ENCODE data around the gene FZD4. TPM values are rescaled to one million over a fixed set of nuclear protein-coding genes. Genes with fewer than 3 reads are reported as not detected.

The FZD4 gene
- total and polyA plus RNA-seq, 2 donors (not counting 3 experiments of a cell fraction or from before 2014, with no cell fraction given), result 56.6 to 112 TPM

DNA sequence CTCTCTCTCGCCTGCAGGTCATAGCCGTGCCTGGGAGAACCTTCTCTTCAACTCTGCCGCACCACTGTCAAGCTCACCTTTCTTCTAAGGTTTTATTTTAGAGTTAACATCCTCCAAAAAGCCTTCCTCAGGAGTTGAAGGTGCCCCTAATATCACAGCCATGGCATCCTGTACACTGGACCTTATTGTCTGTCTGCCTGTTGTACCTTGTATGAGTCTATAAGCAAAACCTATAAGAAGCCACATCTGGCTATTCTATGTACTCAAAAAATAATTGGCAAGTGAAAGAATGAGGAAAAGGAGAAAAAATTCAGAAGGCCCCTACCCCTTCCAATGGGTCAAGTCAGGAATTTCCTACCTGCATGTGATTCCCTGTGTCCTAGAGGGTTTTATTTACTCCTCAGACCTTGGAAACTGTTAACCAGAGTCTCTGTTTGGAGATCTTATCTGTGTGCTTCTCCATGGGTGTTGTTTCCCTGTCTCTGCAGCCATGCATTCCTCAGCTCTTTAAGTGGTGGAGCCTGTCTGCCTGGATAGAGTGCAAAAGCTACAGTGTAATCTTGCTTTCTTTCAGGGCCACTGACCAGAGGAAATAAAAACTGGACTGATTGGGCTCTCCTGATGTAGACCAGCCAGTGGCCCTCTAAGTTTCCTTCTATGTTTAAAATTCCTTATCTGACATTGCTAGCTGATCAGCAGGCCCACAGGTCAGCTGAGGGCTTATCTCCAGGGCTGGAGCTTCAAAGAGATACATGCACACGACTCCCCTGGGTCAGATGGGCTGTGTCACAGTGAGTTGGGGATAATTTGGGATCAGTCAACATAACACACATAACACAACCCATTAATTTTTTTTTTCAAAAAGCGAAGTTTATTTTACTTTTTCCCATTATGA is 44.9 kb upstream of the FZD4 start:
- BruUV-seq (replicated peaks), result no TSS peak
- H3K4me1 ChIP-seq (ENCODE audit: control insufficient read depth, extremely low read depth, insufficient read depth, low read length), result no peaks in the 10 kb centered on the region
- intact Hi-C loops (cut with micrococcal nuclease), result no loop called here
- H3K27me3 ChIP-seq (ENCODE audit: control insufficient read depth in 2 of 2, insufficient read depth in 2 of 2, low read length in 2 of 2), result no peaks in the 10 kb centered on the region
- H3K9ac ChIP-seq (replicated peaks; ENCODE audit: extremely low read depth, insufficient read depth, low read length), result no peak overlapping the region
- FAIRE-seq (no peak), DNase-seq (ENCODE audit: low read depth, low spot score) (peak; percentile 31)
- H4K20me1 ChIP-seq (replicated peaks; ENCODE audit: control insufficient read depth, extremely low read depth, insufficient read depth, low read length), result no peaks in the 10 kb centered on the region
- no peak overlapping the region for H2AFZ ChIP-seq (ENCODE audit: low read depth, low read length)
- H3K36me3 ChIP-seq (ENCODE audit: control insufficient read depth in 2 of 2, extremely low read depth in 1 of 2, insufficient read depth in 2 of 2, low read length in 2 of 2), result no peaks in the 10 kb centered on the region
- H3K4me2 ChIP-seq (ENCODE audit: insufficient read depth, low read length), result no peak overlapping the region
- no peaks in the 10 kb centered on the region for H3K9me3 ChIP-seq (replicated peaks; ENCODE audit: control insufficient read depth, insufficient read depth, low read length)
- H3K79me2 ChIP-seq (ENCODE audit: control insufficient read depth, insufficient read depth, low read length), result no peaks in the 10 kb centered on the region
- no peak overlapping the region for H3K27ac ChIP-seq (ENCODE audit: insufficient read depth, low read depth, low read length)
- CTCF ChIA-PET, result interaction anchor here (0.6 to 2.1 kb wide), 5 partner anchors 10 to 61 kb away, joined by 3 to 11 read pairs (median 3); partner anchors contain the start of gene TMEM135
- no peak overlapping the region for H3K4me3 ChIP-seq (replicated peaks in 1 of 3; ENCODE audit: insufficient read depth in 1 of 3, low read depth in 1 of 3, low read length in 3 of 3)
- TF ChIP-seq GATA2 (IDR thresholded peaks at IDR 0.05; ENCODE audit: insufficient read depth, insufficient read length, low read depth, low read length) (peak; percentile 13), FOS (IDR thresholded peaks at IDR 0.05; ENCODE audit: borderline replicate concordance, insufficient read depth, low read length) (no peak)
- dilution Hi-C loops (cut with MboI; ENCODE audit: extremely low pct_ligation_motif_present, low sequenced_read_pairs), result no loop called here
- POLR2A ChIA-PET, result no interaction called here
- no peaks in the 10 kb centered on the region for H3K9me1 ChIP-seq (replicated peaks; ENCODE audit: control insufficient read depth, extremely low read depth, insufficient read depth, low read length)

DNA sequence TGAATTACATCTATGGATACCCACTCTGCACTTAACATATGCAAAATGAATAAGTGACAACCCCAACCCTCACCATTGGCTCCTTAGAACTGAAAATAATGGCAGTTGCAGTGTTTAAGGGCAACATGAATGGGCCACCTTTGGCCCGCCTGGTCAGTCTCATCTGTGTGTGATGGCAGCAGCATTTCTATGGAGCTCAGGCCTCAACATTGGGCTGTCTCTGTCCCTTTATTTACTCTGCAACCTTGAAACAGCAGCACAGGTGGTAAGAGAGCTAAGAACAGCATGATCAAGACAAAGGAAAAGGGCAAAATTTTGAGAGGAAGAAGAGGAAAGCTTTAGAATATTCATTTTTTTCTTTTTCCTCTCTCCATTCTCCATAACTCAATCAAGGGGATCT is 44.2 kb upstream of the FZD4 start:
- DNase-seq (ENCODE audit: low read depth, low spot score) (no peak), FAIRE-seq (no peak)
- intact Hi-C loops (cut with micrococcal nuclease), result no loop called here
- Histone ChIP-seq H2AFZ (ENCODE audit: low read depth, low read length) (no peak overlapping the region), H3K79me2 (ENCODE audit: control insufficient read depth, insufficient read depth, low read length) (no peaks in the 10 kb centered on the region), H3K9me1 (replicated peaks; ENCODE audit: control insufficient read depth, extremely low read depth, insufficient read depth, low read length) (no peaks in the 10 kb centered on the region), H3K27ac (ENCODE audit: insufficient read depth, low read depth, low read length) (no peak overlapping the region), H3K27me3 (ENCODE audit: control insufficient read depth in 2 of 2, insufficient read depth in 2 of 2, low read length in 2 of 2) (no peaks in the 10 kb centered on the region), H3K36me3 (ENCODE audit: control insufficient read depth in 2 of 2, extremely low read depth in 1 of 2, insufficient read depth in 2 of 2, low read length in 2 of 2) (no peaks in the 10 kb centered on the region), H4K20me1 (replicated peaks; ENCODE audit: control insufficient read depth, extremely low read depth, insufficient read depth, low read length) (no peaks in the 10 kb centered on the region), H3K4me3 (replicated peaks in 1 of 3; ENCODE audit: insufficient read depth in 1 of 3, low read depth in 1 of 3, low read length in 3 of 3) (no peak overlapping the region), H3K4me2 (ENCODE audit: insufficient read depth, low read length) (no peak overlapping the region), H3K9me3 (replicated peaks; ENCODE audit: control insufficient read depth, insufficient read depth, low read length) (no peaks in the 10 kb centered on the region), H3K9ac (replicated peaks; ENCODE audit: extremely low read depth, insufficient read depth, low read length) (no peak overlapping the region), H3K4me1 (ENCODE audit: control insufficient read depth, extremely low read depth, insufficient read depth, low read length) (no peaks in the 10 kb centered on the region)
- ChIA-PET POLR2A (no interaction called here), CTCF (interaction anchor here (0.6 to 2.1 kb wide), 5 partner anchors 9 to 60 kb away, joined by 3 to 11 read pairs (median 3); partner anchors contain the start of gene TMEM135)
- dilution Hi-C loops (cut with MboI; ENCODE audit: extremely low pct_ligation_motif_present, low sequenced_read_pairs), result no loop called here
- TF ChIP-seq POLR2A (IDR thresholded peaks at IDR 0.05; ENCODE audit: low read depth, low read length) (no peak), FOS (IDR thresholded peaks at IDR 0.05; ENCODE audit: borderline replicate concordance, insufficient read depth, low read length) (no peak), MYC (IDR thresholded peaks at IDR 0.05; ENCODE audit: low read depth, low read length) (no peak), POLR2AphosphoS5 (IDR thresholded peaks at IDR 0.05; ENCODE audit: insufficient read depth, low read depth, low read length) (no peak), GATA2 (IDR thresholded peaks at IDR 0.05; ENCODE audit: insufficient read depth, insufficient read length, low read depth, low read length) (no peak), EZH2 (IDR thresholded peaks at IDR 0.05; ENCODE audit: borderline replicate concordance, low read depth, low read length, severe bottlenecking) (no peak)
- TF ChIP-seq, protein P1, sequence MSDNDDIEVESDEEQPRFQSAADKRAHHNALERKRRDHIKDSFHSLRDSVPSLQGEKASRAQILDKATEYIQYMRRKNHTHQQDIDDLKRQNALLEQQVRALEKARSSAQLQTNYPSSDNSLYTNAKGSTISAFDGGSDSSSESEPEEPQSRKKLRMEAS (IDR thresholded peaks at IDR 0.05; ENCODE audit: insufficient read depth, insufficient read length), result no peak
- TF ChIP-seq, protein P2, sequence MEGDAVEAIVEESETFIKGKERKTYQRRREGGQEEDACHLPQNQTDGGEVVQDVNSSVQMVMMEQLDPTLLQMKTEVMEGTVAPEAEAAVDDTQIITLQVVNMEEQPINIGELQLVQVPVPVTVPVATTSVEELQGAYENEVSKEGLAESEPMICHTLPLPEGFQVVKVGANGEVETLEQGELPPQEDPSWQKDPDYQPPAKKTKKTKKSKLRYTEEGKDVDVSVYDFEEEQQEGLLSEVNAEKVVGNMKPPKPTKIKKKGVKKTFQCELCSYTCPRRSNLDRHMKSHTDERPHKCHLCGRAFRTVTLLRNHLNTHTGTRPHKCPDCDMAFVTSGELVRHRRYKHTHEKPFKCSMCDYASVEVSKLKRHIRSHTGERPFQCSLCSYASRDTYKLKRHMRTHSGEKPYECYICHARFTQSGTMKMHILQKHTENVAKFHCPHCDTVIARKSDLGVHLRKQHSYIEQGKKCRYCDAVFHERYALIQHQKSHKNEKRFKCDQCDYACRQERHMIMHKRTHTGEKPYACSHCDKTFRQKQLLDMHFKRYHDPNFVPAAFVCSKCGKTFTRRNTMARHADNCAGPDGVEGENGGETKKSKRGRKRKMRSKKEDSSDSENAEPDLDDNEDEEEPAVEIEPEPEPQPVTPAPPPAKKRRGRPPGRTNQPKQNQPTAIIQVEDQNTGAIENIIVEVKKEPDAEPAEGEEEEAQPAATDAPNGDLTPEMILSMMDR (IDR thresholded peaks at IDR 0.05; ENCODE audit: extremely low read depth in 1 of 2, insufficient read depth in 1 of 2, low read depth in 1 of 2, low read length in 2 of 2), result no peak
- BruUV-seq (replicated peaks), result no TSS peak
